WERI-Rb-1 (cell line): Measurements from ENCODE around the gene SPOCK1.

Source experiments
- DNase-seq: peaks from one replicate; pipeline ENCODE4 v3.0.0-alpha.2; 2020
- H3K27ac ChIP-seq: fragments of 250-450 bp; sonication (Bioruptor Pico); 2 replicates; pipeline ENCODE4 v1.5.1; 2020; ENCODE audit warnings: mild to moderate bottlenecking, moderate library complexity
- H3K27me3 ChIP-seq: fragments of 250-450 bp; sonication (Bioruptor Pico); 2 replicates; pipeline ENCODE4 v1.5.1; 2021; ENCODE audit warnings: mild to moderate bottlenecking, low read depth, moderate library complexity; ENCODE audit not compliant: insufficient read depth, severe bottlenecking
- H3K36me3 ChIP-seq: fragments of 250-450 bp; sonication (Bioruptor Pico); 2 replicates; pipeline ENCODE4 v1.5.1; 2020; ENCODE audit warnings: mild to moderate bottlenecking, moderate library complexity
- H3K4me3 ChIP-seq: 2 replicates; pipeline ENCODE4 v1.5.1; 2011; ENCODE audit warnings: low read depth, mild to moderate bottlenecking, control low read depth, low read length
- H3K9me3 ChIP-seq: fragments of 250-450 bp; sonication (Bioruptor Pico); 2 replicates; pipeline ENCODE4 v1.5.1; 2021; ENCODE audit warnings: mild to moderate bottlenecking, moderate library complexity; ENCODE audit not compliant: severe bottlenecking
- CTCF ChIP-seq: IDR thresholded peaks from 2 replicates; pipeline ENCODE4 v1.5.1; 2011; ENCODE audit warnings: low read depth, mild to moderate bottlenecking, control low read depth, inconsistent platforms, low read length

The SPOCK1 gene

GRCh38 chr5:137205231-137206027 lies 293.7 kb downstream of the SPOCK1 start:
- no peak for TF ChIP-seq CTCF
- Histone ChIP-seq H3K27ac (no peak overlapping the region), H3K9me3 (no peaks in the 10 kb centered on the region), H3K27me3 (no peaks in the 10 kb centered on the region), H3K36me3 (no peaks in the 10 kb centered on the region), H3K4me3 (no peak overlapping the region)
- DNase-seq: no peak

- H3K9me3 ChIP-seq: no peaks in the 10 kb centered on the region
- H3K36me3 ChIP-seq: no peaks in the 10 kb centered on the region
- DNase-seq: peak; percentile 32
- H3K4me3 ChIP-seq: no peak overlapping the region
- no peak for TF ChIP-seq CTCF
- no peaks in the 10 kb centered on the region for H3K27me3 ChIP-seq
- no peak overlapping the region for H3K27ac ChIP-seq
Observed at GRCh38 chr5:137203011-137203632, 296.0 kb downstream of the SPOCK1 start.

GRCh38 chr5:137201876-137202275 lies 297.2 kb downstream of the SPOCK1 start:
- no peaks in the 10 kb centered on the region for H3K27me3 ChIP-seq
- no peak overlapping the region for H3K27ac ChIP-seq
- no peaks in the 10 kb centered on the region for H3K36me3 ChIP-seq
- no peak overlapping the region for H3K4me3 ChIP-seq
- no peak for DNase-seq
- no peak for TF ChIP-seq CTCF
- no peaks in the 10 kb centered on the region for H3K9me3 ChIP-seq

- H3K36me3 ChIP-seq: no peaks in the 10 kb centered on the region
- H3K9me3 ChIP-seq: no peaks in the 10 kb centered on the region
- no peak for TF ChIP-seq CTCF
- DNase-seq: no peak
- H3K27ac ChIP-seq: no peak overlapping the region
- H3K27me3 ChIP-seq: no peaks in the 10 kb centered on the region
- no peak overlapping the region for H3K4me3 ChIP-seq
Observed at GRCh38 chr5:137200906-137201700, 298.0 kb downstream of the SPOCK1 start.

GRCh38 chr5:137199966-137200365 lies 299.2 kb downstream of the SPOCK1 start:
- DNase-seq: no peak
- no peaks in the 10 kb centered on the region for H3K27me3 ChIP-seq
- H3K27ac ChIP-seq: no peak overlapping the region
- no peaks in the 10 kb centered on the region for H3K36me3 ChIP-seq
- TF ChIP-seq CTCF: no peak
- no peak overlapping the region for H3K4me3 ChIP-seq
- no peaks in the 10 kb centered on the region for H3K9me3 ChIP-seq
